Measurements from ENCODE around the gene TIGD6. TPM values are rescaled to one million over a fixed set of nuclear protein-coding genes. Genes with fewer than 3 reads are reported as not detected.

Gene TIGD6
- total RNA-seq (1 to 10 TPM; 1.7 to 4.5 (median 4.0) TPM), total RNA-seq (2.0 to 10.4 (median 4.4) reads per million in 29 experiments)
- total RNA-seq (2013), result 2.8 TPM

- Mint-ChIP-seq H3K36me3 (peaks cover 21% of the 10 kb centered on the region), H3K9me3 (no peaks in the 10 kb centered on the region), H3K4me1 (peaks cover 46 to 55% (median 46%) of the 10 kb centered on the region in 3 donors), H3K27ac (peak within 1 kb of the TSS; percentile 90 to 93), H3K27me3 (no peaks in the 10 kb centered on the region), H3K4me3 (peak within 1 kb of the TSS; percentile 87 to 89 (median 87))
- WGBS (ENCODE audit: insufficient coverage), result under 1% methylated on average over 69 of the region's 72 CpGs
- H3K27ac ChIP-seq (ENCODE audit: low read length), result peak within 1 kb of the TSS; percentile 75
- DNase-seq, result peak; percentile 59 to 88 (median 70)
- no peaks in the 10 kb centered on the region for H3K27me3 ChIP-seq (replicated peaks in 1 of 2; ENCODE audit: control insufficient read depth in 2 of 2, extremely low read depth in 1 of 2, insufficient read depth in 2 of 2, low read length in 1 of 2)
- ATAC-seq (replicated peaks in 1 of 4), result peak; percentile 78 to 86 (median 81)
- ChIA-PET CTCF (interaction anchor here in 1 of 2 donors (1.4 to 2.5 kb wide), 3 partner anchors 9 to 41 kb away, joined by 3 to 13 read pairs (median 4); partner anchors contain the start of gene SLC26A2), POLR2A (interaction anchor here in 1 of 2 donors (1.5 kb wide), 1 partner anchor 39 kb away, joined by 3 read pairs; no protein-coding TSS in a partner anchor)
- peaks cover 7 to 28% of the 10 kb centered on the region in 2 experiments for H3K4me1 ChIP-seq (ENCODE audit: control insufficient read depth in 1 of 2, extremely low read depth in 1 of 2, insufficient read depth in 2 of 2, low read length in 2 of 2)
- H3K36me3 ChIP-seq (ENCODE audit: control insufficient read depth in 2 of 2, extremely low read depth in 1 of 2, insufficient read depth in 1 of 2, low read length in 1 of 2), result peaks cover 0 to 16% of the 10 kb centered on the region in 2 donors
- H3K9me3 ChIP-seq, result no peaks in the 10 kb centered on the region
- H3K4me3 ChIP-seq (ENCODE audit: control insufficient read depth in 1 of 2, extremely low read depth in 1 of 2, low read length in 1 of 2), result peak within 1 kb of the TSS; percentile 55 to 87
Measured at GRCh38 chr5:150000256-150000989, at the start of gene TIGD6, which contains the start of gene HMGXB3. TSS of gene TIGD6 (minus strand) at chr5:150000654. CDS start at chr5:149996348, 4,306 bp downstream. TSS of gene HMGXB3 (plus strand) at chr5:150000739. CDS start at chr5:150004853, 4,114 bp downstream.

GRCh38 chr5:150046031-150046430, 45.6 kb upstream of the TIGD6 start:
- peak in 2 of 4 experiments; percentile 46 to 62 for ATAC-seq (replicated peaks in 1 of 4)
- peaks cover 12 to 88% of the 10 kb centered on the region in 2 donors for H3K36me3 ChIP-seq (ENCODE audit: control insufficient read depth in 2 of 2, extremely low read depth in 1 of 2, insufficient read depth in 1 of 2, low read length in 1 of 2)
- CTCF ChIA-PET, result interaction anchor here in 1 of 2 donors (0.6 kb wide), 1 partner anchor 9 kb away, joined by 4 read pairs; no protein-coding TSS in a partner anchor
- no peak overlapping the region for H3K27ac ChIP-seq (ENCODE audit: low read length)
- Mint-ChIP-seq H3K27ac (no peak overlapping the region), H3K36me3 (peaks cover 83% of the 10 kb centered on the region), H3K27me3 (no peaks in the 10 kb centered on the region), H3K9me3 (no peaks in the 10 kb centered on the region), H3K4me3 (no peak overlapping the region), H3K4me1 (peaks cover 12 to 35% (median 25%) of the 10 kb centered on the region in 3 donors)
- POLR2A ChIA-PET, result interaction anchor here (0.5 to 0.6 kb wide), 3 partner anchors 184 to 1725 kb away, joined by 3 read pairs; no protein-coding TSS in a partner anchor
- H3K4me3 ChIP-seq (ENCODE audit: control insufficient read depth in 1 of 2, extremely low read depth in 1 of 2, low read length in 1 of 2), result no peak overlapping the region
- no peaks in the 10 kb centered on the region for H3K9me3 ChIP-seq
- peaks cover 2 to 23% of the 10 kb centered on the region in 2 experiments for H3K4me1 ChIP-seq (ENCODE audit: control insufficient read depth in 1 of 2, extremely low read depth in 1 of 2, insufficient read depth in 2 of 2, low read length in 2 of 2)
- DNase-seq, result peak in 9 of 35 experiments; percentile 2 to 71 (median 18)
- 86% methylated on average over 1 of the region's 6 CpGs for WGBS (ENCODE audit: insufficient coverage)
- peaks cover 0 to 7% of the 10 kb centered on the region in 2 experiments for H3K27me3 ChIP-seq (replicated peaks in 1 of 2; ENCODE audit: control insufficient read depth in 2 of 2, extremely low read depth in 1 of 2, insufficient read depth in 2 of 2, low read length in 1 of 2)

GRCh38 chr5:150045549-150045948, 45.1 kb upstream of the TIGD6 start:
- Mint-ChIP-seq H3K9me3 (no peaks in the 10 kb centered on the region), H3K4me1 (peaks cover 12 to 35% (median 25%) of the 10 kb centered on the region in 3 donors), H3K27ac (no peak overlapping the region), H3K36me3 (peaks cover 83% of the 10 kb centered on the region), H3K4me3 (no peak overlapping the region), H3K27me3 (no peaks in the 10 kb centered on the region)
- no peak for ATAC-seq (replicated peaks in 1 of 4)
- ChIA-PET POLR2A (interaction anchor here (0.6 kb wide), 2 partner anchors 183 to 1726 kb away, joined by 3 read pairs; no protein-coding TSS in a partner anchor), CTCF (interaction anchor here in 1 of 2 donors (0.6 kb wide), 1 partner anchor 77 kb away, joined by 3 read pairs; no protein-coding TSS in a partner anchor)
- 100% methylated on average over 2 of the region's 6 CpGs for WGBS (ENCODE audit: insufficient coverage)
- no peaks in the 10 kb centered on the region for H3K9me3 ChIP-seq
- peak in 1 of 35 experiments; percentile 10 for DNase-seq
- H3K27ac ChIP-seq (ENCODE audit: low read length), result no peak overlapping the region
- H3K27me3 ChIP-seq (replicated peaks in 1 of 2; ENCODE audit: control insufficient read depth in 2 of 2, extremely low read depth in 1 of 2, insufficient read depth in 2 of 2, low read length in 1 of 2), result peaks cover 0 to 7% of the 10 kb centered on the region in 2 experiments
- peaks cover 8 to 88% of the 10 kb centered on the region in 2 donors for H3K36me3 ChIP-seq (ENCODE audit: control insufficient read depth in 2 of 2, extremely low read depth in 1 of 2, insufficient read depth in 1 of 2, low read length in 1 of 2)
- no peak overlapping the region for H3K4me3 ChIP-seq (ENCODE audit: control insufficient read depth in 1 of 2, extremely low read depth in 1 of 2, low read length in 1 of 2)
- H3K4me1 ChIP-seq (ENCODE audit: control insufficient read depth in 1 of 2, extremely low read depth in 1 of 2, insufficient read depth in 2 of 2, low read length in 2 of 2), result peaks cover 2 to 23% of the 10 kb centered on the region in 2 experiments

- Histone ChIP-seq H3K4me1 (ENCODE audit: control insufficient read depth in 1 of 2, extremely low read depth in 1 of 2, insufficient read depth in 2 of 2, low read length in 2 of 2) (peaks cover 2 to 23% of the 10 kb centered on the region in 2 experiments), H3K9me3 (no peaks in the 10 kb centered on the region), H3K36me3 (ENCODE audit: control insufficient read depth in 2 of 2, extremely low read depth in 1 of 2, insufficient read depth in 1 of 2, low read length in 1 of 2) (peaks cover 8 to 89% of the 10 kb centered on the region in 2 donors), H3K4me3 (ENCODE audit: control insufficient read depth in 1 of 2, extremely low read depth in 1 of 2, low read length in 1 of 2) (no peak overlapping the region), H3K27me3 (replicated peaks in 1 of 2; ENCODE audit: control insufficient read depth in 2 of 2, extremely low read depth in 1 of 2, insufficient read depth in 2 of 2, low read length in 1 of 2) (peaks cover 0 to 7% of the 10 kb centered on the region in 2 experiments), H3K27ac (ENCODE audit: low read length) (no peak overlapping the region)
- H3K9me3 Mint-ChIP-seq, result no peaks in the 10 kb centered on the region
- 100% methylated on average over 1 of the region's 7 CpGs for WGBS (ENCODE audit: insufficient coverage)
- H3K27me3 Mint-ChIP-seq, result no peaks in the 10 kb centered on the region
- ChIA-PET CTCF (interaction anchor here (0.6 kb wide), 2 partner anchors 10 to 366 kb away, joined by 4 read pairs; no protein-coding TSS in a partner anchor), POLR2A (no interaction called here)
- no peak overlapping the region for H3K27ac Mint-ChIP-seq
- no peak overlapping the region for H3K4me3 Mint-ChIP-seq
- H3K4me1 Mint-ChIP-seq, result peaks cover 12 to 35% (median 25%) of the 10 kb centered on the region in 3 donors
- DNase-seq (no peak), ATAC-seq (replicated peaks in 1 of 4) (no peak)
- H3K36me3 Mint-ChIP-seq, result peaks cover 81% of the 10 kb centered on the region
Measured at GRCh38 chr5:150044712-150045111, 44.3 kb upstream of the TIGD6 start.

DNA sequence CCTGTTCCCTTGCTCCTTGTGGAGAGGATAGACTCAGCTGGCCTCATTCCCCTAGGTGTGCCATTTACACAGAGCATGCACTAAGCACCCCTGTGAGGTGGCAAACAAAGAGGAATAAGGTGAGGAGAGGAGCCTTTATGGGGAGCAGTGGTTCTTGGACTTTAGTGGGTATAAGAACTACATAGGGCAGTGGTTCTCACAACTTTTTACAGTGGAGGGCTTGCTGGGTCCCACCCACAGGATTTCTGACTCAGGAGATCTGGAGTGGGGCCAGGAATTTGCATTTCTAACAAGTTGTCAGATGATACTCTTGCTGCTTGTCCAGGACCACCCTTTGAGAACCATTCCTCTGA, 43.9 kb upstream of the TIGD6 start:
- Mint-ChIP-seq H3K27me3 (no peaks in the 10 kb centered on the region), H3K4me3 (no peak overlapping the region), H3K27ac (peak overlapping the region in 1 of 2 donors; percentile 73), H3K36me3 (peaks cover 80% of the 10 kb centered on the region), H3K9me3 (no peaks in the 10 kb centered on the region), H3K4me1 (peaks cover 12 to 35% (median 25%) of the 10 kb centered on the region in 3 donors)
- DNase-seq, result no peak
- no peak overlapping the region for H3K4me3 ChIP-seq (ENCODE audit: control insufficient read depth in 1 of 2, extremely low read depth in 1 of 2, low read length in 1 of 2)
- POLR2A ChIA-PET, result no interaction called here
- CTCF ChIA-PET, result interaction anchor here (0.6 kb wide), 2 partner anchors 10 to 366 kb away, joined by 4 read pairs; no protein-coding TSS in a partner anchor
- H3K27ac ChIP-seq (ENCODE audit: low read length), result no peak overlapping the region
- H3K4me1 ChIP-seq (ENCODE audit: control insufficient read depth in 1 of 2, extremely low read depth in 1 of 2, insufficient read depth in 2 of 2, low read length in 2 of 2), result peaks cover 2 to 23% of the 10 kb centered on the region in 2 experiments
- peaks cover 0 to 7% of the 10 kb centered on the region in 2 experiments for H3K27me3 ChIP-seq (replicated peaks in 1 of 2; ENCODE audit: control insufficient read depth in 2 of 2, extremely low read depth in 1 of 2, insufficient read depth in 2 of 2, low read length in 1 of 2)
- peaks cover 8 to 88% of the 10 kb centered on the region in 2 donors for H3K36me3 ChIP-seq (ENCODE audit: control insufficient read depth in 2 of 2, extremely low read depth in 1 of 2, insufficient read depth in 1 of 2, low read length in 1 of 2)
- no peaks in the 10 kb centered on the region for H3K9me3 ChIP-seq
- no peak for ATAC-seq (replicated peaks in 1 of 4)

GRCh38 chr5:150043657-150044328, 43.3 kb upstream of the TIGD6 start:
- Histone ChIP-seq H3K4me3 (ENCODE audit: control insufficient read depth in 1 of 2, extremely low read depth in 1 of 2, low read length in 1 of 2) (no peak overlapping the region), H3K27me3 (replicated peaks in 1 of 2; ENCODE audit: control insufficient read depth in 2 of 2, extremely low read depth in 1 of 2, insufficient read depth in 2 of 2, low read length in 1 of 2) (peaks cover 0 to 7% of the 10 kb centered on the region in 2 experiments), H3K36me3 (ENCODE audit: control insufficient read depth in 2 of 2, extremely low read depth in 1 of 2, insufficient read depth in 1 of 2, low read length in 1 of 2) (peaks cover 8 to 86% of the 10 kb centered on the region in 2 donors), H3K4me1 (ENCODE audit: control insufficient read depth in 1 of 2, extremely low read depth in 1 of 2, insufficient read depth in 2 of 2, low read length in 2 of 2) (peaks cover 2 to 23% of the 10 kb centered on the region in 2 experiments), H3K9me3 (no peaks in the 10 kb centered on the region), H3K27ac (ENCODE audit: low read length) (no peak overlapping the region)
- Mint-ChIP-seq H3K27ac (peak overlapping the region; percentile 60 to 73), H3K4me3 (no peak overlapping the region), H3K9me3 (no peaks in the 10 kb centered on the region), H3K36me3 (peaks cover 75% of the 10 kb centered on the region), H3K27me3 (no peaks in the 10 kb centered on the region), H3K4me1 (peaks cover 14 to 35% (median 25%) of the 10 kb centered on the region in 3 donors)
- WGBS (ENCODE audit: insufficient coverage), result 40% methylated on average over 1 of the region's 4 CpGs
- DNase-seq (no peak), ATAC-seq (replicated peaks in 1 of 4) (peak in 1 of 4 experiments; percentile 4)
- ChIA-PET CTCF (interaction anchor here (0.6 kb wide), 2 partner anchors 11 to 367 kb away, joined by 4 read pairs; no protein-coding TSS in a partner anchor), POLR2A (no interaction called here)

All from T-cell (primary cell).